Glutamatergic neuron (in vitro differentiated cells): ENCODE measurements around the gene CWC15. TPM values are rescaled to one million over a fixed set of nuclear protein-coding genes. Genes with fewer than 3 reads are reported as not detected.
A peak's percentile ranks its signal among the peaks of the same experiment; 100 is the strongest.

Source experiments
- DNase-seq: peaks from one replicate; pipeline ENCODE4 v3.0.0; 2022
- H3K27ac Mint-ChIP-seq: one replicate; pipeline ENCODE4 v1.8.0; 2020; ENCODE audit warnings: mild to moderate bottlenecking, mixed read lengths, inconsistent platforms; ENCODE audit not compliant: unreplicated experiment
- H3K27me3 Mint-ChIP-seq: one replicate; pipeline ENCODE4 v1.8.0; 2020; ENCODE audit warnings: mild to moderate bottlenecking, moderate library complexity, mixed read lengths, inconsistent platforms; ENCODE audit not compliant: unreplicated experiment
- H3K36me3 Mint-ChIP-seq: one replicate; pipeline ENCODE4 v1.8.0; 2020; ENCODE audit warnings: mild to moderate bottlenecking, mixed read lengths, inconsistent platforms; ENCODE audit not compliant: unreplicated experiment
- H3K4me1 Mint-ChIP-seq: one replicate; pipeline ENCODE4 v1.8.0; 2020; ENCODE audit warnings: mild to moderate bottlenecking, low read depth, mixed read lengths, inconsistent platforms; ENCODE audit not compliant: unreplicated experiment
- H3K4me3 Mint-ChIP-seq: one replicate; pipeline ENCODE4 v1.8.0; 2020; ENCODE audit warnings: mild to moderate bottlenecking, mixed read lengths, inconsistent platforms; ENCODE audit not compliant: unreplicated experiment
- H3K9me3 Mint-ChIP-seq: one replicate; pipeline ENCODE4 v1.8.0; 2020; ENCODE audit warnings: mild to moderate bottlenecking, moderate library complexity, mixed read lengths, inconsistent platforms; ENCODE audit not compliant: unreplicated experiment
- CTCF ChIP-seq: fragments of 200-600 bp; sonication (generic); IDR thresholded peaks from one replicate; pipeline ENCODE4 v1.5.0; 2021; ENCODE audit not compliant: partially characterized antibody, unreplicated experiment
- total RNA-seq: library from RNA; stranded (reverse); fragmentation: NEBNext Ultra II Directional; extraction: Animal tissue kit (Norgen Biotek cat#: 25700); gene quantifications from one replicate; pipeline ENCODE4 v1.2.1, GENCODE V29; 2021; ENCODE audit not compliant: unreplicated experiment

Gene CWC15
- total RNA-seq, 1 donor from 2014 or later = 65.1 TPM

DNA sequence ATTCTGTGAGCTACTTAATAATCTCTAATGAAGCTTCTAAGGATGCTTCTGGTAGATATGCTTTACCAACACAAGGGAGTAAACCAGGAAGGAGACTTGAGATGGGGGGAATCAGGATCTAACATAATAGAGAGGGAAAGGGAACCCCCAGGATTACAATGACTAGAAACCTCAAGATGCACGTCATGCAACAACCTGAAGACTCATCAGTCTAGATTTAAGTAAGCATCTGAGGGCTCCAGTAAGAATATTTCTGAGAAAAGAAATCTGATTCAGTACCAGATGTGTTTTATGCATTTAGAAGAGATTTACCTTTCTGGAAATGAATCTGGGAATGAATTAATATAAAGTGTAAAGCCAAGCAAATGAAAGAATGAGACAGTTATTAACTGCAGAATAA is 15.4 kb upstream of the CWC15 start:
- no peaks in the 10 kb centered on the region for H3K36me3 Mint-ChIP-seq
- H3K4me3 Mint-ChIP-seq = no peak overlapping the region
- no peak overlapping the region for H3K27ac Mint-ChIP-seq
- no peak for TF ChIP-seq CTCF
- H3K4me1 Mint-ChIP-seq = no peaks in the 10 kb centered on the region
- no peaks in the 10 kb centered on the region for H3K9me3 Mint-ChIP-seq
- no peaks in the 10 kb centered on the region for H3K27me3 Mint-ChIP-seq
- DNase-seq = no peak

GRCh38 chr11:94987378-94987777 is 14.0 kb upstream of the CWC15 start:
- H3K36me3 Mint-ChIP-seq = no peaks in the 10 kb centered on the region
- no peaks in the 10 kb centered on the region for H3K27me3 Mint-ChIP-seq
- no peak overlapping the region for H3K27ac Mint-ChIP-seq
- no peak for DNase-seq
- H3K4me1 Mint-ChIP-seq = no peaks in the 10 kb centered on the region
- no peak overlapping the region for H3K4me3 Mint-ChIP-seq
- no peaks in the 10 kb centered on the region for H3K9me3 Mint-ChIP-seq
- no peak for TF ChIP-seq CTCF

DNA sequence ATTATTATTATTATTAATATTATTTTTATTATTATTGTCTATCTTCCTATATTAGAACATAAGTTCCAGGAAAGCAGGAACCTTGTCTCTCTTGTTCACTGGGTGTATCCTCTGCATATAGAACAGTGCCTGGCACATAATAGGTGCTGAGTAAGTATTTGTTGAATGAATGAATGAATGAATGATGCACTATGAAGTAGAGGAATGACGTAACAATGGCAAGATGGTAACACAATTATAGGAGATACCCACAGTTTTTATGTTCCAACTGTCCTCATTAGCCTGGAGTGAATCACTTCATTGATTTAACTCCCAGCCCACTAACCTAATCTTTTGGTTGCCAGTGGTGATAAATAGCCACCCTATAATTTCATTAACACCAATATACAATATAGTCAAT is 2.2 kb upstream of the CWC15 start:
- H3K27ac Mint-ChIP-seq = no peak overlapping the region
- H3K27me3 Mint-ChIP-seq = peaks cover 1% of the 10 kb centered on the region
- H3K36me3 Mint-ChIP-seq = no peaks in the 10 kb centered on the region
- TF ChIP-seq CTCF = no peak
- no peaks in the 10 kb centered on the region for H3K4me1 Mint-ChIP-seq
- DNase-seq = no peak
- H3K9me3 Mint-ChIP-seq = no peaks in the 10 kb centered on the region
- no peak overlapping the region for H3K4me3 Mint-ChIP-seq

GRCh38 chr11:94974178-94974577 is 822 bp upstream of the CWC15 start:
- H3K4me3 Mint-ChIP-seq = peak overlapping the region; percentile 94
- peaks cover 1% of the 10 kb centered on the region for H3K27me3 Mint-ChIP-seq
- no peaks in the 10 kb centered on the region for H3K36me3 Mint-ChIP-seq
- H3K27ac Mint-ChIP-seq = no peak overlapping the region
- no peaks in the 10 kb centered on the region for H3K9me3 Mint-ChIP-seq
- no peak for TF ChIP-seq CTCF
- DNase-seq = no peak
- no peaks in the 10 kb centered on the region for H3K4me1 Mint-ChIP-seq

DNA sequence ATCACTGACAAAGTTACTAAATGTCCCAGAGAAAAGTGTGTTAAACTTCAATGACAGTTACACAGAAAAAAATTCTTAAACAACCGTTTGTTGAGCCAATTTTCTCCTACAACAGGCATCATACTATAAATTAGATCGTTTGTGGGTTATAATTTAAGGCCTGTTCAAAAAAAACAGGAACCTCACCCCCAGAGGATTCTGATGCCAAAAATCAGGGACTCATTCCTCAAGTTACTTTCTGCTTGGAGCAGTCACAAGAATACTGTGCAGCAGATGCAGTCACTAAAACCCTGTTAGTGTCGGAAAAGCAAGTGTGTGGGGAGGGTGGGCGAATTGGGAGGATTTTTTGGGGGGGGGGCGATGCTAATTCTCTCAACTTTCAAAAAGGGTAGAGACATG is 657 bp downstream of the CWC15 start:
- H3K27ac Mint-ChIP-seq = peak overlapping the region; percentile 93

More for the DNA sequence above, 657 bp downstream of the CWC15 start:
- Mint-ChIP-seq H3K4me1 (no peaks in the 10 kb centered on the region), H3K4me3 (peak overlapping the region; percentile 94), H3K36me3 (no peaks in the 10 kb centered on the region), H3K9me3 (no peaks in the 10 kb centered on the region), H3K27me3 (peaks cover 1% of the 10 kb centered on the region)
- DNase-seq = no peak
- TF ChIP-seq CTCF = no peak
